Uterus (tissue), 2 donors: ENCODE results near the gene CTBS.

ENCODE experiments used
- POLR2A ChIP-seq, 2 donors: fragments of 450-650 bp; IDR thresholded peaks; one replicate each; pipeline ENCODE4 v1.6.1; 2016; ENCODE audit warnings: antibody characterized with exemption in 2 of 2, mild to moderate bottlenecking in 1 of 2, moderate library complexity in 1 of 2
- TF ChIP-seq, protein P1 (sequence below), 4 experiments: fragments of 200-600 bp in 2 of 4; fragments of 450-650 bp in 2 of 4; sonication (generic) in 2 of 4; IDR thresholded peaks; one replicate each; pipeline ENCODE4 v1.5.1; 2016 to 2019; ENCODE audit warnings: antibody characterized with exemption in 4 of 4, mild to moderate bottlenecking in 2 of 4, moderate library complexity in 1 of 4

GRCh38 chr1:84574936-84575335 lies 696 bp upstream of the CTBS start:
- TF ChIP-seq, protein P1, sequence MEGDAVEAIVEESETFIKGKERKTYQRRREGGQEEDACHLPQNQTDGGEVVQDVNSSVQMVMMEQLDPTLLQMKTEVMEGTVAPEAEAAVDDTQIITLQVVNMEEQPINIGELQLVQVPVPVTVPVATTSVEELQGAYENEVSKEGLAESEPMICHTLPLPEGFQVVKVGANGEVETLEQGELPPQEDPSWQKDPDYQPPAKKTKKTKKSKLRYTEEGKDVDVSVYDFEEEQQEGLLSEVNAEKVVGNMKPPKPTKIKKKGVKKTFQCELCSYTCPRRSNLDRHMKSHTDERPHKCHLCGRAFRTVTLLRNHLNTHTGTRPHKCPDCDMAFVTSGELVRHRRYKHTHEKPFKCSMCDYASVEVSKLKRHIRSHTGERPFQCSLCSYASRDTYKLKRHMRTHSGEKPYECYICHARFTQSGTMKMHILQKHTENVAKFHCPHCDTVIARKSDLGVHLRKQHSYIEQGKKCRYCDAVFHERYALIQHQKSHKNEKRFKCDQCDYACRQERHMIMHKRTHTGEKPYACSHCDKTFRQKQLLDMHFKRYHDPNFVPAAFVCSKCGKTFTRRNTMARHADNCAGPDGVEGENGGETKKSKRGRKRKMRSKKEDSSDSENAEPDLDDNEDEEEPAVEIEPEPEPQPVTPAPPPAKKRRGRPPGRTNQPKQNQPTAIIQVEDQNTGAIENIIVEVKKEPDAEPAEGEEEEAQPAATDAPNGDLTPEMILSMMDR (IDR thresholded peaks at IDR 0.05) = no peak
- TF ChIP-seq POLR2A (IDR thresholded peaks at IDR 0.05) = no peak
